ENCODE measurements around the gene AUTS2.

- TF ChIP-seq GATA2 (IDR thresholded peaks at IDR 0.05; ENCODE audit: low read depth, low read length) = no peak
- no peak for TF ChIP-seq GATA3 (IDR thresholded peaks at IDR 0.05; ENCODE audit: low read depth, low read length)
Measured at GRCh38 chr7:70033226-70033625, 435.0 kb downstream of the AUTS2 start.
